HEK293T (cell line): ENCODE data around the gene KRTAP10-11.

Experiments used
- BHLHE40 ChIP-seq: fragments of 450-650 bp; IDR thresholded peaks from 2 replicates; pipeline ENCODE4 v1.6.1; 2016; ENCODE audit warnings: mild to moderate bottlenecking, moderate library complexity, borderline replicate concordance
- FOXA1 ChIP-seq: fragments of 450-650 bp; IDR thresholded peaks from 2 replicates; pipeline ENCODE4 v1.6.1; 2016; ENCODE audit warnings: mild to moderate bottlenecking
- FOXK2 ChIP-seq: fragments of 450-650 bp; IDR thresholded peaks from 2 replicates; pipeline ENCODE4 v1.6.1; 2016; ENCODE audit warnings: mild to moderate bottlenecking
- FOXM1 ChIP-seq: fragments of 450-650 bp; IDR thresholded peaks from 2 replicates; pipeline ENCODE4 v1.6.1; 2017; ENCODE audit warnings: mild to moderate bottlenecking, borderline replicate concordance
- HDGF ChIP-seq: fragments of 450-650 bp; IDR thresholded peaks from 2 replicates; pipeline ENCODE4 v1.6.1; 2017; ENCODE audit warnings: antibody characterized with exemption, borderline replicate concordance
- L3MBTL2 ChIP-seq: fragments of 450-650 bp; conservative IDR thresholded peaks from 2 replicates; pipeline ENCODE4 v1.6.1; 2016; ENCODE audit warnings: mild to moderate bottlenecking
- LEF1 ChIP-seq: fragments of 450-650 bp; IDR thresholded peaks from 2 replicates; pipeline ENCODE4 v1.6.1; 2017; ENCODE audit warnings: mild to moderate bottlenecking, borderline replicate concordance
- SP1 ChIP-seq: fragments of 450-650 bp; IDR thresholded peaks from 2 replicates; pipeline ENCODE4 v1.6.1; 2017
- TARDBP ChIP-seq: fragments of 450-650 bp; IDR thresholded peaks from 2 replicates; pipeline ENCODE4 v1.6.1; 2016

- no peak for TF ChIP-seq FOXM1
- TF ChIP-seq LEF1: no peak
- TF ChIP-seq TARDBP: no peak
- no peak for TF ChIP-seq L3MBTL2
- no peak for TF ChIP-seq FOXA1
- TF ChIP-seq BHLHE40: no peak
- TF ChIP-seq FOXK2: no peak
- no peak for TF ChIP-seq HDGF
- no peak for TF ChIP-seq SP1
Measured at GRCh38 chr21:44687671-44688070, 41.5 kb downstream of the KRTAP10-11 start.
